ENCODE results near the gene SNU13.
"Not testable (repeated sequence)": the region's sequence is repeated elsewhere in the genome, so short reads cannot be mapped to it uniquely, and the experiment has no call there.

Gene SNU13

GRCh38 chr22:41647771-41648170 is 40.9 kb downstream of the SNU13 start:
- no peak for DNase-seq (ENCODE audit: low read depth in 1 of 2, low spot score in 1 of 2)

GRCh38 chr22:41642331-41643110 is 46.1 kb downstream of the SNU13 start:
- DNase-seq (ENCODE audit: low read depth in 1 of 2, low spot score in 1 of 2) = no peak

GRCh38 chr22:41641854-41642253 is 46.8 kb downstream of the SNU13 start:
- no peak for DNase-seq (ENCODE audit: low read depth in 1 of 2, low spot score in 1 of 2)

GRCh38 chr22:41638748-41639147 is 49.9 kb downstream of the SNU13 start:
- DNase-seq (ENCODE audit: low read depth in 1 of 2, low spot score in 1 of 2) = no peak

GRCh38 chr22:41638124-41638523 is 50.5 kb downstream of the SNU13 start:
- no peak for DNase-seq (ENCODE audit: low read depth in 1 of 2, low spot score in 1 of 2)

- not testable (repeated sequence) for DNase-seq (ENCODE audit: low read depth in 1 of 2, low spot score in 1 of 2)
These were observed 51.0 kb downstream of the SNU13 start for GRCh38 chr22:41637623-41638022.

GRCh38 chr22:41636467-41636866 is 52.2 kb downstream of the SNU13 start:
- no peak for DNase-seq (ENCODE audit: low read depth in 1 of 2, low spot score in 1 of 2)

GRCh38 chr22:41634610-41635009 is 54.1 kb downstream of the SNU13 start:
- not testable (repeated sequence) for DNase-seq (ENCODE audit: low read depth in 1 of 2, low spot score in 1 of 2)

- DNase-seq (ENCODE audit: low read depth in 1 of 2, low spot score in 1 of 2) = not testable (repeated sequence)
These were observed 57.1 kb downstream of the SNU13 start for GRCh38 chr22:41631615-41632014.

GRCh38 chr22:41631115-41631514 is 57.6 kb downstream of the SNU13 start:
- not testable (repeated sequence) for DNase-seq (ENCODE audit: low read depth in 1 of 2, low spot score in 1 of 2)

GRCh38 chr22:41625577-41625976 is 63.1 kb downstream of the SNU13 start:
- DNase-seq (ENCODE audit: low read depth in 1 of 2, low spot score in 1 of 2) = no peak
